GM18870 (cell line): ENCODE data around the gene TNFRSF9.

ENCODE experiments used
- ATAC-seq: cut with Tn5 transposase; IDR thresholded peaks from one replicate; pipeline ENCODE4 v1.9.1; 2021; ENCODE audit warnings: moderate library complexity; ENCODE audit not compliant: unreplicated experiment

Gene TNFRSF9

GRCh38 chr1:7878027-7878426 lies 62.6 kb downstream of the TNFRSF9 start:
- ATAC-seq: no peak

DNA sequence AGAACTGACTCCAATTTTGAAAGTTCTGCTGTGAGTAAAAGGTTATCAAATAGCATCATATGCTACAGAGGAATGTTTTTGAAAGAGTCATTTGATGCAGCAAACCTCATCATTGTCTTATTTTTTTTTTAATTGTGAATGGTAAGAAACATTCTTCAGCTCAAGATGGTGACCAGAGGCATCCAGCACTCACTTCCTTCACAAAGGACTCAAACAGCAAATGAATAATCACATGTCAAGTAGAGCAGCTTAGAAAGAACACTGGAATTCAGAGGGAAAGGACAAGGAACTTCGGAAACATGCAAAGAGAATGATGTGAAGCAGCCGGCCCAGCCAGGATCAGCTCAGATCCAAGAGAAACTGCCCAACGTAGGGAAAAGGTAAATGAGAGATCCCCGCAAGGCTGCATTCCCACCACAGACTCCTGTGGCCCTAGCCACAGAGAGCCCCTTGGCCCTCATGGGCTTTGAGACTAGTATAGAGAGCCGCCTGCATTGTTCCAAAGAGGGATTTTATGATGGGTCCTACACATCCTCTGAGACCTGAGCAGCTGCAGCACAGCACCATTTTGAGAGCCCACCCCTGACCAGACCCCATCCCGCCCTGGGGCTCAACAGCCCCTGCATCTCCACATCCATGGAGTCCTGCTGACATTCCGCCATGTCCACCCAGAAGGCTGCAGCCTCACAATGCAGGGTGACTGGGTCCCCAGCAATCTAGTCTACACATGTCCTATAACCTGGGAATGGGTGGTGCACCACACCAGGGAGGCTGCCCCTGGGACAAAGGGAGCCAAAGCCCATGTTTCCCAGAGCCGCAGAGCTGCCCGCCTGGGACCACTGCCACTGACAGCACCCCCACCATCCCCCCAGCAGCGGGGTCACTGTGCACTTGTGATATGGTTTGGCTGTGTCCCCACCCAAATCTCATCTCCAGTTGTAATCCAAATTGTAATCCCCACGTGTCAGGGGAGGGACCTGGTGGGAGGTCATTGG lies 66.5 kb downstream of the TNFRSF9 start:
- ATAC-seq: no peak

- ATAC-seq: no peak
These were observed 69.5 kb downstream of the TNFRSF9 start for GRCh38 chr1:7871136-7871535.

DNA sequence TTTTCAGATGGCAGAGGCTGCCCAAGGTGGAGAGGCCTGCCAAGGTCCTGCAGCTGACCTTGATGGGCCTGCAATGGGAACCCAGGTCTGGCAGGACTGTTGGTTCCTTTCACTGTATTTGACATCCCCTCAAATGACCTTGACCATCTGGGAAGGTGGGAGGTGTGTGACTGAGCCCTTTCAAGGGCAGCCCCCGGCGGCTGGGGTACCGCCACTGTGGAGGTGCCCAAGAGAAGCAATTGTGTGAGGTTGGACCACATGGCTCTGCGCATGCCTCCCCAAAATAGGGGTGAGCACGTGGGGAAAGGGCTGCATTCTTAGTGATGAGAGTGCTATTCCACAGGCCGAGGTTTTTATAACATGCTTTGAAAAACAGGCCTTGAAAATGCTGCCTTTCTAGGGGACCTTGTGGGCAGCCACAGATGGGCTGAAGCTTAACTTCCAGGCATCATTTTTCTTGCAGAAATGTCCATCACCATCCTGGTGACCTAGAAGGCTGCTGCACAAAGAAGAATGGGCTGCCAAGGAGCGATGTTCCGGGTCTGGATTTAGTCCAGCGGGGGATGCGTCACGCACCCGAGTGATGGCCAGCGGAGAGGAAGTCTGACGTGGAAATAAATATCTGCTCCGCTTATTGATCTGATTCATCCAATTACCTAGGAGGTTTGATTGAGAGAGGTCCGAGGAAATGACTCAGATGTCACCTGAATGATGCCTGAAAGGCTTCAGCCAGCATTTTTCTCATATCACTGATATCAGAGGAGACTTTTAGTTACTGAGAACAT lies 71.3 kb downstream of the TNFRSF9 start:
- ATAC-seq: no peak

DNA sequence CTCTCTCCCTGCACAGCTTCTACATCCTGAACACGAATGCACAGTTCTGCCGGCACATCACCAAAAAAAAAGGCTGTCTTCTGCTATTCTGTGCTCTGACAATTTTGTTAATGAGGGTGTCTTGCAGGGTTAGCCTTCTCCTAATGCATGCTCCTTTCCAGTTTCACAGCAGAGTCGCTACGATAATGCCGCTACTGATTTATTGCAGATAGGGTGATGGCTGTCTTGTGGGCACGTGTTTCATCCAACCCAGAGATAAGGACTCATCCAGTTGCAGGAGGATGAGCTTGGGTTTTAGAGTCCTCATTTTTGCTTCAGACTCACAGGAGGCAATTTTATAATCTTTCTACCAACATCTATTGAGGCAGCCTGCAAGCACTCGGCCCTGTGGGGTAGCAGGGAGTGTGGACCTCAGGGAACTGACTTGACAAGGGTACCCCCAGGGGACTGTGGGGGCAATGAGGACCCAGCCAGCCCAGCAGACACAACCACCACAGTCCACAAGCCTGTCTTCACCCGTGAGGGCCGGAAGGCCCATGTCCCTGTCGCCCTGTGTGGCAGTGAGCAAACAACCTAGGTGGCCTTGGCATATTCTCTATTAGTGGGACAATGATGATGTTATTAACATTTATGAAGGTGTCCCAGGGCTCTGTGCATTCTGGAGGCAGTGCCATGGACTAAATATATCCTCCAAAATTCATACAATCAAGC lies 72.4 kb downstream of the TNFRSF9 start:
- no peak for ATAC-seq

DNA sequence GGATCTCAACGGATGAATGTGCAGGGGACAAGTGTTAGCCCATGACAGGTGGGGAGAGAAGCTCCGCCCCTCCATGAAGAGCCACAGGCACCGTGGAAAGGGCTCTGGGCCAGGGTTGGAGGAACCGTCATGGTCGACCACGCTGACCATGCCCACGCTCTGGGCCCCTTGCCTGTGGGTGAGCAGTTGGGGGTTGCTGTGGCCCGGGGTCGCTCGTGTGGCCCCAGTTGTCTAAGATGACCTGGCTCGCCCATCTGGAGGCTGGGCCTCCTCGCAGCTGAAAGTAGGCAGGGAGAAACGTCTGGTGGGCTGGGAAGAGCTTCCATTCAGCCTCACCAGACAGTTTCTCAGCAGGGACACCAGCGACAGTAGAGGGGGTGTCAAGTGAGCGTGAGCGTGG lies 74.7 kb downstream of the TNFRSF9 start:
- ATAC-seq: no peak
